ENCODE results near the gene CRYL1.

- TF ChIP-seq CTCF (IDR thresholded peaks at IDR 0.05; ENCODE audit: insufficient read depth, low read length, poor library complexity, severe bottlenecking) (no peak), EZH2phosphoT487 (conservative IDR thresholded peaks at IDR 0.05; ENCODE audit: low read length) (no peak)
These were observed 64.2 kb downstream of the CRYL1 start for GRCh38 chr13:20461481-20461859.

Data from SU-DHL-6 (cell line).